SK-N-SH (cell line): ENCODE measurements around the gene ZNF319. TPM values are rescaled to one million over a fixed set of nuclear protein-coding genes. Genes with fewer than 3 reads are reported as not detected.

Experiments
- CTCF ChIA-PET: fragments of 300-600, 350-600 bp; formaldehyde crosslinking; extraction: SDS; loops from one replicate; lab custom pipeline; 2021; lab: Yijun Ruan, JAX
- POLR2A ChIA-PET: fragments of 350-600 bp; sonication (Branson Sonifier 250); formaldehyde crosslinking; extraction: SDS; loops from one replicate; lab custom pipeline; 2020; ENCODE audit warnings: antibody characterized with exemption, inconsistent platforms; lab: Yijun Ruan, JAX
- DNase-seq: peaks from one replicate; pipeline ENCODE4 v3.0.0; 2012
- H2AFZ ChIP-seq: fragments of 200-600 bp; sonication (generic); 2 replicates; pipeline ENCODE4 v1.8.1; 2016; ENCODE audit warnings: antibody characterized with exemption, mild to moderate bottlenecking, low read depth
- H3F3A ChIP-seq: fragments of 200-600 bp; sonication (generic); replicated peaks from 2 replicates; pipeline ENCODE3; 2016; ENCODE audit warnings: antibody characterized with exemption, mild to moderate bottlenecking; ENCODE audit not compliant: insufficient read depth
- H3K27ac ChIP-seq, 2 experiments: fragments of 200-500 bp in 1 of 2; fragments of 200-600 bp in 1 of 2; sonication (Bioruptor generic) in 1 of 2; sonication (generic), shearing (Covaris generic) in 1 of 2; 2 replicates each; pipeline versions ENCODE4 v1.5.1 to v1.6.1; 2014 to 2016; ENCODE audit warnings: low read depth in 2 of 2, inconsistent platforms in 1 of 2, low read length in 1 of 2, mild to moderate bottlenecking in 1 of 2, mixed read lengths in 1 of 2
- H3K27me3 ChIP-seq: fragments of 200-600 bp; sonication (generic), shearing (Covaris generic); 2 replicates; pipeline ENCODE4 v1.6.1; 2016; ENCODE audit warnings: mixed run types; ENCODE audit not compliant: insufficient read depth
- H3K36me3 ChIP-seq, 2 experiments: fragments of 200-500 bp in 1 of 2; fragments of 200-600 bp in 1 of 2; sonication (Bioruptor generic) in 1 of 2; sonication (generic) in 1 of 2; replicated peaks in 1 of 2; 2 replicates each; pipeline versions ENCODE3 to v1.5.1; 2014 to 2016; ENCODE audit warnings: low read length in 1 of 2, mild to moderate bottlenecking in 1 of 2; ENCODE audit not compliant: insufficient read depth in 2 of 2, control insufficient read depth in 1 of 2
- H3K4me1 ChIP-seq, 2 experiments: fragments of 200-500 bp in 1 of 2; fragments of 200-600 bp in 1 of 2; sonication (Bioruptor generic) in 1 of 2; sonication (generic), shearing (Covaris generic) in 1 of 2; 2 replicates each; pipeline versions ENCODE4 v1.5.1 to v1.6.1; 2014 to 2016; ENCODE audit warnings: low read depth in 1 of 2, low read length in 1 of 2, mixed run types in 1 of 2; ENCODE audit not compliant: insufficient read depth in 2 of 2, control insufficient read depth in 1 of 2
- H3K4me2 ChIP-seq: fragments of 200-600 bp; sonication (generic), shearing (Covaris generic); 2 replicates; pipeline ENCODE4 v1.6.1; 2017; ENCODE audit warnings: mixed run types
- H3K4me3 ChIP-seq, 2 experiments: fragments of 200-500 bp in 1 of 2; fragments of 200-600 bp in 1 of 2; sonication (Bioruptor generic) in 1 of 2; sonication (generic), shearing (Covaris generic) in 1 of 2; 2 replicates each; pipeline versions ENCODE4 v1.5.1 to v1.8.1; 2014 to 2016; ENCODE audit warnings: low read depth in 2 of 2, inconsistent platforms in 1 of 2, low read length in 1 of 2, mild to moderate bottlenecking in 1 of 2, mixed read lengths in 1 of 2, moderate library complexity in 1 of 2
- H3K79me2 ChIP-seq: fragments of 200-600 bp; sonication (generic); 2 replicates; pipeline ENCODE4 v1.8.1; 2017; ENCODE audit warnings: mild to moderate bottlenecking; ENCODE audit not compliant: insufficient read depth
- H3K9ac ChIP-seq: fragments of 200-600 bp; sonication (generic); 2 replicates; pipeline ENCODE4 v1.6.1; 2017; ENCODE audit warnings: mixed run types
- H3K9me2 ChIP-seq: fragments of 200-600 bp; sonication (generic); 2 replicates; pipeline ENCODE4 v1.6.1; 2017; ENCODE audit warnings: mixed run types
- H3K9me3 ChIP-seq: fragments of 200-600 bp; sonication (generic); 2 replicates; pipeline ENCODE4 v1.6.1; 2017; ENCODE audit warnings: mixed run types, mild to moderate bottlenecking, moderate library complexity
- H4K20me1 ChIP-seq: fragments of 200-600 bp; sonication (generic); 2 replicates; pipeline ENCODE4 v1.6.1; 2017; ENCODE audit warnings: mild to moderate bottlenecking, mixed run types; ENCODE audit not compliant: insufficient read depth
- CHD2 ChIP-seq: fragments of 150-350 bp; IDR thresholded peaks from 2 replicates; pipeline ENCODE4 v1.6.1; 2018; ENCODE audit warnings: low read length; ENCODE audit not compliant: partially characterized antibody
- CTCF ChIP-seq: fragments of 200-600 bp; sonication (generic); IDR thresholded peaks from 2 replicates; pipeline ENCODE4 v1.6.1; 2017; ENCODE audit warnings: antibody characterized with exemption, mild to moderate bottlenecking, moderate library complexity
- ELF1 ChIP-seq: IDR thresholded peaks from 2 replicates; pipeline ENCODE4 v1.4.0; 2012
- FOXM1 ChIP-seq: IDR thresholded peaks from 2 replicates; pipeline ENCODE4 v1.4.0; 2012; ENCODE audit warnings: low read depth, mild to moderate bottlenecking
- GABPA ChIP-seq: IDR thresholded peaks from 2 replicates; pipeline ENCODE4 v1.4.0; 2012; ENCODE audit warnings: low read depth, mild to moderate bottlenecking
- GATA2 ChIP-seq: sonication (generic); formaldehyde crosslinking; IDR thresholded peaks from 2 replicates; pipeline ENCODE4 v1.5.0; 2020; ENCODE audit warnings: mild to moderate bottlenecking, missing genetic modification reagents
- IRF3 ChIP-seq: fragments of 150-350 bp; IDR thresholded peaks from 2 replicates; pipeline ENCODE4 v1.6.1; 2016; ENCODE audit warnings: mild to moderate bottlenecking, low read depth, low read length
- JUND ChIP-seq: IDR thresholded peaks from 2 replicates; pipeline ENCODE4 v1.4.0; 2012
- MEF2A ChIP-seq: IDR thresholded peaks from 2 replicates; pipeline ENCODE4 v1.4.0; 2012; ENCODE audit warnings: low read depth, borderline replicate concordance
- MXI1 ChIP-seq: IDR thresholded peaks from 2 replicates; pipeline ENCODE4 v1.6.1; 2012; ENCODE audit warnings: mild to moderate bottlenecking, low read depth, low read length, improper control_type of control experiment
- NRF1 ChIP-seq: IDR thresholded peaks from 2 replicates; pipeline ENCODE4 v1.6.1; 2012; ENCODE audit warnings: low read depth, mild to moderate bottlenecking, low read length
- POLR2AphosphoS5 ChIP-seq: IDR thresholded peaks from 2 replicates; pipeline ENCODE4 v1.6.1; 2012; ENCODE audit warnings: low read depth, low read length
- RFX5 ChIP-seq: IDR thresholded peaks from 2 replicates; pipeline ENCODE4 v1.6.1; 2012; ENCODE audit warnings: mild to moderate bottlenecking, improper control_type of control experiment, low read length
- RXRA ChIP-seq: IDR thresholded peaks from 2 replicates; pipeline ENCODE4 v1.4.0; 2012; ENCODE audit warnings: low read depth, mild to moderate bottlenecking, borderline replicate concordance
- TAF1 ChIP-seq: IDR thresholded peaks from 2 replicates; pipeline ENCODE4 v1.6.1; 2012; ENCODE audit warnings: low read depth, mild to moderate bottlenecking, low read length, moderate library complexity, borderline replicate concordance
- TCF12 ChIP-seq: IDR thresholded peaks from 2 replicates; pipeline ENCODE4 v1.4.0; 2012
- TEAD4 ChIP-seq: IDR thresholded peaks from 2 replicates; pipeline ENCODE4 v1.4.0; 2012; ENCODE audit warnings: mild to moderate bottlenecking, borderline replicate concordance; ENCODE audit not compliant: insufficient read depth
- USF1 ChIP-seq: IDR thresholded peaks from 2 replicates; pipeline ENCODE4 v1.4.0; 2012; ENCODE audit warnings: low read depth, borderline replicate concordance
- WGBS: methylation state at CpG from one replicate; pipeline ENCODE4 v1.1.6; 2017; ENCODE audit warnings: low lambda C conversion rate; 5-methylcytosine and 5-hydroxymethylcytosine counted together
- polyA plus RNA-seq, 3 experiments: library from polyadenylated mRNA; depleted of rRNA; stranded (reverse); fragments of >200 nt; gene quantifications; 2 replicates each; pipeline ENCODE4 v1.2.3, GENCODE V29; 2012

ZNF319 gene
- polyA plus RNA-seq, 1 of the 3 experiments (the other 2 are of a cell fraction) = 7.6 TPM

- no peak overlapping the region for H3K4me2 ChIP-seq
- 85% methylated on average over 8 of the region's 9 CpGs for WGBS
- peaks cover 7 to 33% of the 10 kb centered on the region in 2 experiments for H3K36me3 ChIP-seq
- peaks cover 10% of the 10 kb centered on the region; the same call in 1 of the 2 replicates for H3K79me2 ChIP-seq
- no peaks in the 10 kb centered on the region for H3K27me3 ChIP-seq
- ChIA-PET CTCF (interaction anchor here (0.7 to 8.5 kb wide), 9 partner anchors 10 to 258 kb away, joined by 3 to 80 read pairs (median 4); partner anchors contain the start of genes CFAP20 and USB1), POLR2A (no interaction called here)
- H4K20me1 ChIP-seq = no peaks in the 10 kb centered on the region
- no peaks in the 10 kb centered on the region for H3K9me2 ChIP-seq
- H3K9ac ChIP-seq = no peak overlapping the region
- H3K4me1 ChIP-seq = peaks cover 0 to 11% of the 10 kb centered on the region in 2 experiments; a peak in 2 of 4 replicates
- no peak overlapping the region for H2AFZ ChIP-seq
- no peaks in the 10 kb centered on the region for H3F3A ChIP-seq
- no peak for DNase-seq
- no peak overlapping the region for H3K4me3 ChIP-seq
- no peak overlapping the region for H3K27ac ChIP-seq
- TF ChIP-seq MEF2A (no peak), JUND (no peak), USF1 (no peak), CTCF (no peak), RFX5 (no peak), FOXM1 (no peak), NRF1 (no peak), POLR2AphosphoS5 (no peak), TEAD4 (no peak), IRF3 (no peak), TCF12 (no peak), ELF1 (no peak)
- no peaks in the 10 kb centered on the region for H3K9me3 ChIP-seq
These were observed 12.9 kb upstream of the ZNF319 start for GRCh38 chr16:58013201-58013956.

- no peak overlapping the region for H3K4me2 ChIP-seq
- ChIA-PET POLR2A (no interaction called here), CTCF (interaction anchor here (1.0 to 8.5 kb wide), 5 partner anchors 11 to 114 kb away, joined by 3 to 80 read pairs (median 11); partner anchors contain the start of gene USB1)
- no peak overlapping the region for H3K27ac ChIP-seq
- peaks cover 13 to 30% of the 10 kb centered on the region in 2 experiments for H3K36me3 ChIP-seq
- no peaks in the 10 kb centered on the region for H4K20me1 ChIP-seq
- H3K79me2 ChIP-seq = peaks cover 19% of the 10 kb centered on the region; the same call in 1 of the 2 replicates
- DNase-seq = no peak
- peaks cover 0 to 11% of the 10 kb centered on the region in 2 experiments; a peak in 2 of 4 replicates for H3K4me1 ChIP-seq
- H2AFZ ChIP-seq = no peak overlapping the region
- H3F3A ChIP-seq = no peaks in the 10 kb centered on the region
- no peaks in the 10 kb centered on the region for H3K27me3 ChIP-seq
- H3K9ac ChIP-seq = no peak overlapping the region
- H3K9me2 ChIP-seq = no peaks in the 10 kb centered on the region
- H3K4me3 ChIP-seq = no peak overlapping the region
- no peaks in the 10 kb centered on the region for H3K9me3 ChIP-seq
- TF ChIP-seq IRF3 (no peak), TAF1 (no peak), USF1 (no peak), RXRA (no peak), GATA2 (CRISPR knock-in tag) (no peak), GABPA (no peak), CHD2 (no peak), MXI1 (no peak), FOXM1 (no peak), NRF1 (no peak), JUND (no peak), RFX5 (no peak), POLR2AphosphoS5 (no peak)
- TF ChIP-seq, all 33 proteins: peak for 0
- 97% methylated on average over 6 of the region's 9 CpGs for WGBS
These were observed 12.0 kb upstream of the ZNF319 start for GRCh38 chr16:58012481-58012880.
